RCC 7860 (cell line): ENCODE data around the gene C10orf143.

Experiments used
- DNase-seq: peaks from one replicate; pipeline ENCODE4 v3.0.0-alpha.2; 2015; ENCODE audit warnings: low spot score
- FAIRE-seq: peaks from 2 replicates; lab custom pipeline; 2012; peaks lifted over from hg19 to GRCh38; lab: Jason Lieb, UNC

Gene C10orf143

DNA sequence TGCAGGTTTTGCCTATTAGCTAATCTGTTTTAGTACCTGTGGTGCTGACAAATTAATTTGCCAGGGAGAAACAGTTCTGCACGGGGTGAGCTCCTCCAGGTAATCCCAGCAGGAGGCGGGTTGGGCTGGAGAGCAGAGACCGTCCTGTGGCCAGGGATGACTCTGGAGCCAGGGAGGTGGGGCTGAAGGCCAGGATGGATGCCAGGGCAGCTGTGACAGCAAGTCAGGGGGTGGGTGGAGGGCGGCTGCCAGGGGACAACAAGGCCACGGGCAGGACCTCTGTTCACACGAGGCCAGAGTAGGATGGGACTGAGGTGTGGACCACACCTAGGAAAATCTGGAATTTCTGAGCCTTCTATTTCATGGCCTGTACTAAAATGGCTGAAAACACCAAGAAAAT lies 48.9 kb downstream of the C10orf143 start:
- FAIRE-seq, result no peak
- no peak for DNase-seq

DNA sequence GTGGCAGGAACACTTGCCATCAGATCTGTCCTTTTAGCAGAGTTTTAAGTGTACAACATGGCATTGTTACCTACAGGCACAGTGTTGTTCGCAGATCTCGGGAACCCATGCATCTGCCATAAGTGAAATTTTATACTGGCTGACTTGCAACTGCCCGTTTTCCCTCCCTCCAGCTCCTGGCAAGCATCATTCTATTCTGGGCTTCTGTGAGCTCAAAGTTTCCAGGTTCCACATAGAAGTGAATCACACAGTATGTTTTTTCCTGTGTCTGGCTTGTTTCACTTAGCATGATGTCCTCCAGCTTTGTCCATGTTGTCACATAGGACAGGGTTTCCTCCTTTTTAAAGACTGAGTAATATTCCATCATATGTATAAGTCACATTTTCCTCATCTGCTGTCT lies 56.6 kb downstream of the C10orf143 start:
- FAIRE-seq (no peak), DNase-seq (no peak)

DNA sequence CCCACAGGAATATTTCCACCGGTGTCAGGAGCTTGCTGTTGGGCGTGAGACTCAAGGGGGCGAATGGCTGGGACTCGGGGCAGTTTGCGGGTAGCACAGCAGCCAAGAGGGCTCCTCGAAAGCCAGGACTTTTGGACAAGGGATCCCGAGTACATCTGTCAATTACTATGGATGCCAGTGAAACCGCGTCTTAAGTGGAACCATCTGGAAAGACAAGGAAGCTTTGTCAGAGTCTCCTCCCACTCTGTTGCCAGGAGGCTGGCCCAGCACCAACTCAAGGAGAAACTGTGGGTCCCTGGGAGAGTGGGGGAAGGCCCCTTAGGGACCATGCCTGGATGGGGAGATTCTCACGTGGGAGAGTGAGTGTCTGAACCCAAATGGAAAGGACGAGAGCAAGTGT lies 57.1 kb downstream of the C10orf143 start:
- DNase-seq (no peak), FAIRE-seq (no peak)

DNA sequence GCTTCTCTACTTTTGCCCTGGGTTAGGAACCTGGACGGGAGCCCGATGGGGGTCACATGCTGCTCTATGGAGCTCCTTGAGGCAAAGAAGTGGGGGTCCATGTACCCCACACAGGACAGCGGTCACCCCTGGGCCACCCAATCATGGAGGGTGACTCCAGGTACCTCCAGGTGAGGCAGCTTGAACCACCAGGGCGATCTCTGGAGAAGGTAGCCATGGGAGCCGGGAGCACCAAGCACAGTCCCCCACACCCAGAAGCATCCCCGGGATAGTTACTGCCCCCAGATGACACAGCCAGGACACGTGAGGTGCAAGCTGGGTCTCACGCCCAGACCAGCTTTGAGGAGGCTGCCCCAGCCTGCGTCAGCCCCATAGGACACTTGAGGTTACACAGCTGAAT lies 58.4 kb downstream of the C10orf143 start:
- DNase-seq (no peak), FAIRE-seq (no peak)

DNA sequence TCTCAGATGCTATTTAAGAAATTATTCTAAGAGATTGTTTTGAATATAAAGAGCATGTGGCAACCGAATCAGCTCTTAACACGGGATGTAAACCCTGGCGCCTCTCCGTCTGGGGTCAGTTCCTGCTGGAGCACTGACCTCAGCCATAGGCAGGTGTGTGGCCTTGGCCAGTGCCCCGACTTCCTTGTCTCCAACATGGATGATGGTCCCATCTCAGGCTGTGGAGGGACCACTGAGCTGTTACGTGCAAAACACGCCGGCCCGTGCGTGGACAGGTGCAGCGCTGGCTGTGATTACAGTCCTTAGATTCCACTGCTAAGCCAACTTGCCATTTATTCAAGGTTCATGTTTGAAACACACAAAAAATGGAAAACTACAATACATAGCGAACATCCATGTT lies 59.9 kb downstream of the C10orf143 start:
- FAIRE-seq (no peak), DNase-seq (no peak)

DNA sequence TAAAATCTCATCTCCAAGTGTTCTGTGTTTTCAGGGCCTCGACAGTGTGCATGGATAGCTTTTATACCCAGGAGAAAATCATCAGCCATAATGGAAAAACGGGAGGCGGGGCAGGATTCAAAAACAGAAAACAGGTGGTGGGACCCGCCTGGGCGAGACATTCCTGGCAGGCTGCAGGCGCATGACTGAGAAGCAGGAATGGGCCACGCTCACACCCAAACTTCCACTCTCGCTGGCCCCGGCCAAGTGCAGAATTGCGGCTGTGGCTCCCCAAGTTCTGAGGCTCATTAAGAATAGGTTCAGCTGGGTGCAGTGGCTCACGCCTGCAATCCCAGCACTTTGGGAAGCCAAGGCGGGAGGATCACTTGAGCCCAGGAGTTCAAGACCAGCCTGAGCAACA lies 60.6 kb downstream of the C10orf143 start:
- no peak for FAIRE-seq
- no peak for DNase-seq

DNA sequence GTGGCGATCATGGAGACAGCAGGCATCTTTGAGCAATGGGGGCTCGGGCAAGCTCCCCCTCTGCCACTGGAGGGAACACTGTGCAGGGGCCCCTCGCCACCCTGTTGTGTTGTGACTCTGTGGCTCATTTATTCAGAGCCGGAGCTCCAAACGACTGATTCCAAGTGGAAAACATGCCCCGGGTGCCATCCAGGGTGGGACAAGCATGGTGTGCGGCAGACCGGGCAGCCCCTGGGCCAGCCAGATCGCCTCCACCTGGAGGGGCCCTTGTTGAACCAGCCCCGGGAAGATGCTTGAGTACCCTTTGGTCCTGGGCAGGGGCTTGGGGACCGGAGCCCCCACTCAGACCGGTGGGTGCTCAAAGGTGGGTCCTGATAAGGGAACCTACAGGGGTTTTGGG lies 61.4 kb downstream of the C10orf143 start:
- DNase-seq, result no peak
- no peak for FAIRE-seq

DNA sequence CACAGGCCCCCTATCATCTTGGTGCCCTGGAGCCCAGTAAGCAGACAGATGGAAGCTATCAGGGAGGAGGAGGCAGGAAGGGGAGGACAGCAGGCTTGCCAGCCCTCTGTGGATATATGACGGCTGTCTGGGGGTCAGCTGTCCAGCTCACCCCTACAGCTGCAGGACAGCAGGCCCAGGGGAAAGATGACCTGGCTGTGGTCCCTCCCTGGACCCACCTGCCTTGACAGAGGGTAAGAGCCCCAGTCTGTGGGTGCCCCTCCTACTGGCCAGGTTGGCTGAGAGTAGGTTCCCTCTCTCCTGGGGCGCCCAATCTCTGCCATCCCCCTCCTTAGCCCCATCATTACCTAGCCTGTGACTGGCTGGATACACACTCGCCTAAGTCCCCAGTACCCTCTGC lies 62.5 kb downstream of the C10orf143 start:
- FAIRE-seq (no peak), DNase-seq (no peak)

DNA sequence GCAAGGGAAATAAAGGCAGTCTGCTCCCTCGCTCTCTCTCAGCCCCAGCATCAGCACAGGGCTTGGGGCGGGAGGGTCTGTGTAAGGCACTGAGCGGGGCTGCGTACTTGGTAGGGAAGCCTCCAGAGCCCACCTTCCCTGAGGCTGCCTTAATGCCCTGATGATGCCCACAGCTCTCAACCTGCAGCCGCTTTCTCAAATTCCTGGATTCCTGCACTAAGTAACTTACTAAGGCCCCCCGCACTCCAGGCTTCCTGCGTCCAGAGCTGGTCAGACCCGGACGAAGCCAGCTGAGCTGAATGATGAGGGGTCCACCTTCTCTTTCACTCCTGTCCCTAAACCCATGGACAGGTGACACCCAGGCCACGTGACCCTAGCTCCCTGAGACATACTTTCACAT lies 63.3 kb downstream of the C10orf143 start:
- no peak for FAIRE-seq

DNA sequence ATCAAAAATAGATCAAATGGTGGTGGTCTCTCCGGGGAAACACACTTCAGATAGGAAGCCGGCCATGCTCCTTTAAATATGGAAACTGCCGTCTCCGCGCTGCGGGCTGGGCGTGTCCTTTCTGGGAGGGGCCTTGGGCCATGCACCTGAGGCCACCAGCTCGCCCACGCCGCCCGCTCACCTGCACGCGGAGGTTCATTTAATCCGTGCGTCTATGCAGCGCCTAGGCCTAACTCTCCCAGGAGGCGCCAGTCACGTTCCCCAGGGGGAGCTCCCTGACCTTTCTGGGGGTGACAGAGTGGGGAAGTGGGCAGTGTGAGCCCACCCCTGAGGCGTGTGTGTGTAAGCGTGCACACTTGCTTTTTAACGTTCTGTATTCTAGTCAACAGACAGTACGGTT lies 64.0 kb downstream of the C10orf143 start:
- no peak for FAIRE-seq

More for the DNA sequence above, 63.3 kb downstream of the C10orf143 start:
- no peak for DNase-seq

DNA sequence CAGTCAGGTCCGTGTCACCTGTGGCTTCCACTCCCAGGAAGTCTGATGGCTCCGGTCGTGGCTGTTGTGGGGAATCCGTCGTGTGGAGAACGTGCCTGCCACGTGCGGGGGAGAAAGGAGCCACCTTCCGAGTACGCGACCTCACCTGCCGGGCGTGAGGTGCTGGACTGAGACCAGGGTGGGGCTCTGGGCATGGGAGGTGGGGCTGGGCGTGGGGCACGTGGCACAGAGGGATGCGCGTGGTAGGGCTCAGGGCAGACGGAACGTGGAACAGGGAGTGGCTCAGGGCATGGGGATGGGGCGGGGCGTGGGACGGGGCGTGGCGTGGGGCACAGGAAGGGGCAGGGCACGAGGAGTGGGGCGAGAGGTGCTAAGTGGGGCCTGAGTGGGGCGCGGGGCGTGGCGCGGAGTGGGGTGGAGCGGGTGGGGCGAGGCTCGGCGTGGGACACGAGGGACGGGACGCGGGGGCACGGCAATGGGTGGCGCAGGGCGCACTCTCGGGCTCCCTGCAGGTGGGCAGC lies 64.8 kb downstream of the C10orf143 start:
- DNase-seq (no peak), FAIRE-seq (no peak)

More for the DNA sequence above, 64.0 kb downstream of the C10orf143 start:
- DNase-seq, result no peak

DNA sequence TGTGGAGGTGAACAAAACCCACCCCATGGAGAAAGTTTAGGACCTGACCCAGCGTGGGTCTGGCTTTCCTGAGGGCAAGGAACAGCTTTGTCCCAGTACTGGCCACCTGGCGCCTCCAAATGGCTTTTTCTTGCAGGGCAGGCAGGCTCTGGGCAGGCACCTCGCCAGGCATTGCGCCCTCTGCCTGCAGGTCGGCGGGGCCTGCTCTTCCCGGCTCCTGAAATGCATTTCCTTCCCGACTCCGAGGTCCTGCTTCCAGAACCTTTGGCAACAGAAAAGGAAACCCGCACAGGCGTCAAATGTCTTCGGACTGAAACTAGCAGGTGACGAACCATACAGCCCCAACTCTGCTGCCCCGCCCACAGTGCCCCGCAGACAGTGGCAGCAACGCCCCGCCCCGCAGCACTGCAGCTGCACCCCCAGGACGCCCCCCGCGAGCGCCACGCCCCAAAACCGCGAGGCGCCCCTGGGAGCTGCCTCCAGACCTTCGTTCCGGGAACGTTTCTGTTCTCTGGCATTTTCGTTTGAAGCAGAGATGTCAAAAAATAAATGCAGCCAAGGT lies 65.5 kb downstream of the C10orf143 start:
- DNase-seq, result no peak
- no peak for FAIRE-seq

DNA sequence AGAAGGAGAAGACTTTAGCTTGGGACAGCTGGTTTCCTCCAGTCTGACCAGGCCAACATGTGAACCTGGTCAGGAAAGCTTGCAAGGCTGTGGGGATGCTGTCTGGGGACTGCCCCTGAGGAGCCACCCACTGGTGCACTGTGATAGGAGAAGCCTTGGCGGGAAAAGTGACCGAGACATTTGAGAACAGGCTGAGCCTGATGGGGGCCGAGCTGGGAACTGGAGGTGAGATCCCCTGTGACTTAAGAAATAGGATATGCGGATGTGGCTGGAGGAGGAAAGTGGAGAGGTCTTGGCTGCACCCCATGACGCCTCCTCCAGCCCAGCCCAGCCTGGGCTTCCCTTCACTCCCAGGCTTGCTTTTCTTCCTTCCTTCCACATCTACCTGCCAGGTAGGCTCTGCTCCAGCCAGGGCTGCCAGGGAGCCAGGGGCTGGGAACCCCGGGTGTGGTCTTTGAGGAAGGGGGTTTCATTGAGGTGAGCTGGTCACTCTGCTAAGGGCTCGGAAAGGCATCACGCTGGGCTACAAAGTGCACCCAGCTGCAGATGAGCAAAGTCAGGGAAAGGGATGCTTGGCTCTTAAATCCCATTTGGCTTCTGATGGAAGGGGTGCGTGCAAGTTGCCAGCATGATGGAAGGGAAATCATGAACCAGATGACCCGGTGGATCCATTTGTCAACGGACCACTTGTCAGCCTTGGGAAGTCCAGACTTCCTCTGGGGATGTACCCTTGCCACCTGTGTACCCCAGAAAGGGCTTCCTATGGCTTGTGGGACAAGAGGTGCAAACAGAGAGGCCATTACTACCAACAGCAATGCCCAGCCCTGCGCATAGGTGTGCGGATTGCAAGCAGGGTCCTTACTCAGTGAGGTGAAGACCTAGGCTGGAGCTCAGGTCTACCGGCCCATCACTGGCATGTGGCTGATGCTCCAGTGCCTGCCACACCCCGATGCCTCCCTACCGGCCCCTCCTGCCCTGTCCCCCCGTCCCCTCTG lies 66.3 kb downstream of the C10orf143 start:
- no peak for FAIRE-seq
- no peak for DNase-seq

DNA sequence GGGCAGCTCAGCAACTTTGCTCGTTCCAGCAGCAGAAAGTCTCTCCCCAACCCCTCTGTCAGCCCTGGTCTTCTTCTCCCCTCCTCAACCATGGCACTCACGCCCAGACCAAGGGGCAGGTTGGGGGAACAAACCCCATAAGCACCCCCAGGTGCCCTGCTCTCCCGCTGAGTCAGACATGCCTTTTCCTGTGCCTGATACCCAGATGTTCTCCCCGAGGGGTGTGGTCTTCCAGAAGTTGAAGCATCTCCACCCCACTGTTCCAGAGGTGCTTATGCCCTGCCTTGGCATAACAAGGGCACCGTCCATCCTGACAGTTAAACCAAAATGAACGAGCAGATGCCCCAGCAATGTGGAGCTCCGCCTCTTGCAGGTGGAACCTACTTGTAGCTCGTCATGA lies 67.1 kb downstream of the C10orf143 start:
- FAIRE-seq (no peak), DNase-seq (no peak)

DNA sequence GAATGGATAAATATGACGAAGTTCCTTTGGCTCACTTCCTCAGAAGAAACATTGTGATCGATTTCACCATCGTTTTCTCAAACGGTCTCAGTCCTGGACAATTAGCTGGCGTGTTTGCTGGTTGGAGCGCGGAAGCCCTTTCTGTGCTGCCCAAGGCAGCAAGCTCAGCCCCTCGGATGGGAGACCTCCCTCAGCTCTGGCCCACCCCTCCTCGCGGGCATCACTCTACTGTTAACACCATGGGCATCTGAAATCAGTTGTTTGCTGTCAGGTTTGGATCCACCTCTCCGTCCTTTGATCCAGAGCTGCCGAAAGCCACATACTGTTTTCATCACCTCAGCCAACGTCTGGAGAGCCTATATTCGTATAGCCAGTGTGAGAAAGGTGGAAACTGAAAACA lies 68.2 kb downstream of the C10orf143 start:
- FAIRE-seq, result no peak
- DNase-seq, result no peak

DNA sequence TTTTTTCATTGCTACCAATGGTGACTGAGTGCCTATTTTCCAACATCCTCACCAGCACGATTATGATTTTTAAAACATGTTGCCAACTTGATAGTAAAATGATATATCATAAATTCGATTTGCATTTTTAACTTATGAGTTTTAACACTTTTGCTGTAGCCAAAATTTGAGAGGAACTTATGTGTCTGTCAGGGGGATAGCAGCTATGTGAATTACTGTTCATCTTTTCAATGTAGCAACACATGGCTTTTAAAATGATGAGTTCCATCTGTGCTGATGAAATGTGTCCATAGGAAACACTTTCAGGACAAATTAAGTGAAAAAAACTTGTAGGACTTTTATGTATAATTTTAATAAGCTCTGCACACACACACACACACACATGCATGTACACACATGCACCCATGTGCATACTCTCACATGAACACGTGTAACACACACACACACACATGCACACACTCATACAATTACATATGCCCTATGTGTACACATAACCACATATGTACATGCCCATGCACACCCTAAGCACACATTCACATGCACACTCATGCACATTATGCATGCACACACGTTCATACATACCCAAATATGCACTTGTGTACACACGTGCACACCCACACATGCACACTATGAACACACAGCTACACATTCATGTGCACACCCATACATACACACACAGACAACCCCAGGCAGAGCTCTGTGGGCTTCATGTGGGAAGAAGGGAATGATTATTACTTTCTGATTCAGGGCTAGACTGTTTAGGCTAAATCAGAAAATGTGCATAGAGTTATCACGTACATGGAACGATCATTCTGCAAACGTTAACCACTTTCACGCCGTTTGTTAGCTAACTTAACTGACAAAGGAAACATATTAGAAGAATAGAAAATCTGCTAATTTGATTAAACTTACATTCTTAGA lies 68.9 kb downstream of the C10orf143 start:
- DNase-seq (no peak), FAIRE-seq (no peak)

DNA sequence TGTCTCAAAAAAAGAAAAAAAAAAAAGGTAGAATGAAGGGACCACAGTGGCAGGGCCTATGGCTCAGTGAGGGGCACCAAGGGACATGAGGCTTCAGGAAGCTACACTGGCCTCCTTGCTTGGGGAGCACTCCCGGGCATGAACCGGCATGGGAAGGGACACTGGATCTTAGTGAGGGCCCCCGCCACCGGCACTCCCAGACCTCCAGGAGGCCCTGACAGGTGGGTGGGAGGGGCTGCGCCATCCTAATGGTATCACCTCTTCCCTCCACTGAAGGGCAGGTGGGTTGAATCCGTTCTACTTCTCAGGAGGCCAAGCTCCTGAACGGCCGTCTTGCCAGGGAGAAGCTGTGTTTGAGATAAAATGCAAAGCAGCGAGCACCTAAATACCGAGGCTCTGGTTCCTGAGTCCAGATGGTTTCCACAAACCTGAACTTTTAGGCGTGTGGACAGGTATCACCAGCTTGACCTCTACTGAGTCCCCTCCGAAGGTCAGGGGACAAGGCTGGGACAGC lies 69.8 kb downstream of the C10orf143 start:
- no peak for DNase-seq
- no peak for FAIRE-seq

DNA sequence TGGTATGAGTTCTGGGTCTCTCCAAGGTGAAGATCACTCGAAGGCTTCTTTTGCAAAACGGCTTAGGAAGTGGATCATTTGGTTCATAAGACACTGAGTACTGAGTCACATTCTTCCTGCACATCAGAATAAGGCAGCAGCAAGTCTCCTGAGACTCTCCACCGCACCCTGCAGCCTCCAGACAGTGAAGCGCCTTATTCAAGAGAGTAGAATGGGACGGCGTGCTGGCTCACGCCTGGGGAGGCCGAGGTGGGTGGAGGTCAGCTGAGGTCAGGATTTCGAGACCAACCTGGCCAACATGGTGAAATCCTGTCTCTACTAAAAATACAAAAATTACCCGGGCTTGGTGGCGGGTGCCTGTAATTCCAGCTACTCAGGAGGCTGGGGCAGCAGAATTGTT lies 70.3 kb downstream of the C10orf143 start:
- FAIRE-seq (no peak), DNase-seq (no peak)

DNA sequence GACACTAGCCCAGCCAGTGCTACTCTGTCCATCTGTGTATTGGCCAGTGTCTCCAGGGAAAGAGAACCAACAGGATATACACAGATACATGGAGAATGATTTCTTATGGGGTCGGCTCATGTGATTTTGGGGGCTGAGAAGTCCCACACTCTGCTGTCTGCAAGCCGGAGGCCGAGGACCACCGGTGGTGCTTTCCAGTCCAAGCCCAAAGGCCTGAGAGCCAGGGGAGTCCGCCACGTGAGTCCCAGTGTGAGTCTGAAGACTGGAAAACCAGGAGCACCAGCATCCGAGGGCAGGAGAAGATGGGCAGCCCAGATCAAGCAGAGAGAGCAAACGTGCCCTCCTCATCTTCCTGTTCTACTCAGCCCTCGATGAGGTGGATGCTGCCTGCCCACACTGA lies 71.5 kb downstream of the C10orf143 start:
- DNase-seq, result no peak
- no peak for FAIRE-seq

DNA sequence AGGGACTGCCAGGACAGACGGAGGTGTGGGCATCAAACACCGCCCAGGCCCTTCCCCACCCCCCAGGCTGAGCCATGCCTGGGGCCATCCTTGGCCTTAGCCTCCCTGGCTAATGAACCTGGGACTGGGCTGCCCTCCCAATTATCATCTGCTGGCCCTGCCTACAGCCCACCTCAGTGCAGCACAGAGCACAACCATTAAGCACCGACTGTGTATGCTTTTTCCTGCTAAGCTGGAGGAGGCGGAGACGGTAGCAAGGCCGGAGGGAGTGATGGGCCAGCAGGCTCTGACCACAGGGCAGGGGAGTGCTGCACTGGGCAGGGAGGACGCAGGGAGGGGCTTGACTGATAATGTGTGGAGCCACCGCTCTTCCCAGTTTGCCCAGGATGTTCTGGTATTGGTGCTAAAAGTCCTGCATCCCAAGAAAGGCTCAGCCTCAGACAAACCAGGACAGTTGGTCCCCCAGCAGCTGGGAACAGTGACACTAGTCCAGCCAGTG lies 72.0 kb downstream of the C10orf143 start:
- FAIRE-seq (no peak), DNase-seq (no peak)
